GM19397 (cell line): ENCODE results near the gene CUZD1.
"Not testable (repeated sequence)": the region's sequence is repeated elsewhere in the genome, so short reads cannot be mapped to it uniquely, and the experiment has no call there.

Source experiments
- ATAC-seq: cut with Tn5 transposase; IDR thresholded peaks from one replicate; pipeline ENCODE4 v1.9.1; 2021; ENCODE audit warnings: mild to moderate bottlenecking, moderate library complexity; ENCODE audit not compliant: unreplicated experiment

CUZD1 gene, protein sequence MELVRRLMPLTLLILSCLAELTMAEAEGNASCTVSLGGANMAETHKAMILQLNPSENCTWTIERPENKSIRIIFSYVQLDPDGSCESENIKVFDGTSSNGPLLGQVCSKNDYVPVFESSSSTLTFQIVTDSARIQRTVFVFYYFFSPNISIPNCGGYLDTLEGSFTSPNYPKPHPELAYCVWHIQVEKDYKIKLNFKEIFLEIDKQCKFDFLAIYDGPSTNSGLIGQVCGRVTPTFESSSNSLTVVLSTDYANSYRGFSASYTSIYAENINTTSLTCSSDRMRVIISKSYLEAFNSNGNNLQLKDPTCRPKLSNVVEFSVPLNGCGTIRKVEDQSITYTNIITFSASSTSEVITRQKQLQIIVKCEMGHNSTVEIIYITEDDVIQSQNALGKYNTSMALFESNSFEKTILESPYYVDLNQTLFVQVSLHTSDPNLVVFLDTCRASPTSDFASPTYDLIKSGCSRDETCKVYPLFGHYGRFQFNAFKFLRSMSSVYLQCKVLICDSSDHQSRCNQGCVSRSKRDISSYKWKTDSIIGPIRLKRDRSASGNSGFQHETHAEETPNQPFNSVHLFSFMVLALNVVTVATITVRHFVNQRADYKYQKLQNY

DNA sequence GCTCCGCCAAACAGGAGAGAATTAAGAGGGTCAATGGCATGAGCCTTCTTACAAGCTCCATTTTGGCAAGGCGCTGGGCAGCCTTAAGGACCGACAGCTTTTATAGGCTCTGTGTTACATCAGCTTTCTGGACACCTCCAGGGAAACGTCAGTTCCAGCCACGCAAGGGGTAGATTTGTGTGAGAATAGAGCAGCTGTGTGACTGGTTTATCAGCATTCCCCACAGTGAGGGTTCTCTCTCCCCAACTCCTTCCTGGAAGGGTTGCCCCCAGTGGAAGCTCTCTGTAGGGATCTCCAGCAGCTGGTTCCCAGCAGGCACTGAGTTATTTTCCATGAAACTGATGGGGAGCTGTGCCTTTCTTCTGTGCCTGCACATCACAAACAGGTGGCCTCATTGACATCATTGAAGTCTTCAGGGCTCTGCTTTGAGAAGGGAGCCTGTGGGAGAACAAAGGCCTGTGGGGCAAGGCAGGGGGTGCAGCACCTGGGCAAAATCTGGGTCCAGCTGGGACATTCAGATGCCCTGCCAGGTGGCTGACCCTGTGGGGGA, at the start of gene CUZD1:
CUZD1 (minus strand) TSS at position 75 of the 550 bp plus-strand sequence; CDS start at position 61, 14 bp downstream.
- no peak for ATAC-seq

DNA sequence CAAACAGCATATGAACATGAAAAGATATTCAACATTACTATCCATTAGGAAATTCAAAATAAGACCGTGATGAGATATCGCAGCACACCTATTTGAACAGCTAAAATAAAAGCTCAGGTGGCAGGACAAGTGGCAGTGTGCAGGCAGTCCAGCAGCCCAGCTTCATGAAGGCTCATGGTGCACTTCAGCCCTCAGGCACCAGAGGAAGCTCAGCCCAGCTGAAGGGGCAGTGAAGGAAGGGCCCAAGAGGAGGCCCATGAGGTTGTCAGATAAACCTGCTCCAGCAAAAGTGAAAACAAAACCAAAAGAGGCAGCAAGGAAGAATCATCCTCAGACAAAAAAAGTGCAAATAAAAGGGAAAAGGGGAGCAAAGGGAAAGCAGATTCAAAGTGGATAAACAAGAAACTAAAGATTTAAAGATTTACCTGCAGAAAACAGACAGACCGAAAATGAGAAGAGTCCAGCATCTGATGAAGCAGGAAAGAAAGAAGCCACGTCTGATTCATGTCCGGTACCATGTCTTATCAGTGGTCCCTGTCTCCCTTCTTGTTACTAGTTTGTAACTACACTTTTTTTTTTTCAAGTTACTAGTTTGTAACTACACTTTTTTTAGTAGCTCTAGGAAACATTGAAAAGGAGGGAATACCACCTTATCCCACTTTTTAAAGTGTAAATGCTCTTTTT, 48.7 kb upstream of the CUZD1 start:
- no peak for ATAC-seq

DNA sequence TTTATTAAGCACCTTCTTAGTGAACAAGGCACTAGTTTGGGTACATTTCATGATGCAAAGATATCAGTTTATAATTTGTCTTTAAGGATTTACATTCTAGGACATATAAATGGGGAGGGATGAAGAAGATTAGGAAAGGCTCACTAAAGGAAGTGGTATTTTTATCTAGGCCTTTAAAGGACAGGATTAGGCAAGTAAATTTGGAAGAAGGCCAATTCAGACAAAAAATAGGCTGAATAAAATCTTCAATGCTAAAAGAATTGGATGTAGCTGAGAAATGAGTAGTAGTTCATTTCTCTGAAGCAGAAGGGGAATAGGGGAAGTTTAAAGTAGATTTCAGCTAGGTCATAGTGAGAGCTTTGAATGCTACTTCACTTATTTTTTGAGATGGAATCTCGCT, 38.5 kb upstream of the CUZD1 start:
- no peak for ATAC-seq

DNA sequence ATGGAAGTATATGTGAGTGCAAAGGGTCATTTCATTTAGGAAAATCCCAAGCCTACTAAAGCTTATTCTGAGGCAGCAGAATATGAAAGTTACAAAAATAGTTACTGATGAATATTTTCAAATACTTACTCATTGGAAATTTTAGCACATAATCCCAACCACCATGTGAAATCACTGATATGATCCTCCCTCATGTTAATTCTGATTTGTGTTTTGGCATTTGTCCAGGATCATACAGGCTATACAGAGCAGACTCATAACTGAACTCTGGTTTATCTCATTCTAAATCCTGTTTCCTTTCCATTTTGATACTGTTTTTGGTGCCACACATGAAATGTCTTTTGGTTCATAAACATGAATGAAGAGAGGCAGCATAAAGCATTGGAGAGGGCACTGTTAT, 37.1 kb upstream of the CUZD1 start:
- no peak for ATAC-seq

DNA sequence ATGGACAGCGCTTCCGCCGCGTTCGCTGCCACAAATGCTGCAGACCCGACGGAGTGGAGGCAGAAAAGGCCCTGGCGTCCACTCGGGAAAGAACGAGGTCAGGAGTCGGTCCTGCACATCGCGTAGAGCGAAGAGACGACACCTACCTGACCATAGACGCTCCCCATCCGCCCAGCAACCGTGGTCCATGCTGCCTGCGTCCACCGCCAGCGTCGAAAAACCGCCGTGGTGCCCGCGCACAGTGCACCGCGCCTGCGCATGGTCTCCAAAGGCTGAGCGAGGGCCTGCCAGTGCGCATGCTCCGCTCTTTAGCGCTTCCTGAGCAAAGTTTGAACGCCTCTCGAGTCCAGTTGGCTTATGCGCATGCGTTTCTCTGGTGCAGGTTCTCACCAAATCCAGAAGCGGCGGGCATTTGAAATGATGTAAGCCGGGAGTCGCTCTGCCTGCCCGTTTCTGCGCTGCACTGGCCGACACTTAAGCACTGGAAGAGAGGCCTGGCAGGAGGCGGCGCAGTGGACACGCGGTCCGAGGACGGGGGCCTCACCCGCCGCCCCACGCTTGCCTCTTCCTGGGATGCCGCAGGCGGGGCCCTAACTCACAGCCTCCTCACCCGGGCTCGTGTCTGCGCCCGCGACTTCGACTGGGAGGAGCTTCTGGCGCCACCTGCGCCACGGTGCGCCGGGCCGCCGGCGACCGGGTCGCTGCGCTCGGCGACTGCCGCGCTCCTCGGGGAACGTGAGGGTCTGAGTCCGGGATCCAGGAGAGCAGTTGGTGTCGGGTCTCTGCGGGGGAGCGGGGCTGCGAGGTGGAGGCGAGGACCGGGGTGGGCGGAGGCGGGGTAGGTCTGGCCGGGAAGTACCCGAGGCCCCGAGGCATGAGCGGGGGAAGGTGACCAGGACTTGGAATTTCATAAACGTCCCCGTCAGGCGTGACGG, 33.9 kb upstream of the CUZD1 start, which contains the start of gene FAM24B:
FAM24B (minus strand) TSS at position 243 of the 935 bp plus-strand sequence. CDS start 29,066 bp downstream, outside the sequence.
- peak; percentile 84 for ATAC-seq

DNA sequence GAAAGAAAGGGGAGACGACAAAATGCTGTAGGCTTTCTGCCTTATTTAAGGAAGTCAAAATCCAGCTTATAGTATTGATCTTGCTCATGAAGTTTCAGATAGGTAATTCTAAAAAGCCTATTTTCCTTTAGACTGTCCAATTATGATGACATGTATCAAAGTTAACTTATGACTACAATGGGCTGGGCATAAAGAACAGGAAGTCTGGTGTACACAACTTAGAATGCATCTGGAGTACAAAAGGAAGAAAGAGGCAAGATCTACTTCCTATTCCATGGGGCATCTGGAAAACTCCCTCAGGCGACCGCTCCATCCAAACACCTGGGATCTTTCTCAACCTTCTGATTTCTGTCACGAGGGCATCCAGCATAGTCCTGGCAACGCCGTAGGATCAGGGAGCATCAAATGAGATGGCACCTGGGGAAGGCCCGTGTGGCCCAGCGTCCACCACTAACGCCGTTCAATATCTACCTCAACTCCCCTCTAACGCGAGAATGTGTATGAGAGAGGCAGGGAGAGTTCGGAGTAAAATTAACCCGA, 33.2 kb upstream of the CUZD1 start:
- ATAC-seq = peak; percentile 6

DNA sequence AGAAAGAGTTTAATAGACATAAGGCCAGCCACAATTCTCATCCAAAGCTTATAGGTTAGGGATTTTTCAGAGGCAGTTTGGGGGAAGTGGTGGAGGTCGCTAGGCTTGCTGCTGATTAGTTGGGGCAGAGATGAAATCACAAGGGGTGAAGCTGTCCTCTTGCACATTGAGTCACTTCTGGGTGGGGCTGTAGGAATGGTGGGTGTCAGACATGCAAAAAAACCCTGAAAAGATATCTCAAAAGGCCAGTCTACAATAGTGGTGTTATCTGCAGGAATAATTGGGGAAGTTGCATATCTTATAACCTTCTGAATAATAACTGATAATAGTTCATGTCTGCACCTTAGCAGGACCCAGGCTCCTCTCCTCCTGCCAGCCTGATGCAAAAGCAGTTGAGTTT, 31.6 kb upstream of the CUZD1 start:
- ATAC-seq = no peak

DNA sequence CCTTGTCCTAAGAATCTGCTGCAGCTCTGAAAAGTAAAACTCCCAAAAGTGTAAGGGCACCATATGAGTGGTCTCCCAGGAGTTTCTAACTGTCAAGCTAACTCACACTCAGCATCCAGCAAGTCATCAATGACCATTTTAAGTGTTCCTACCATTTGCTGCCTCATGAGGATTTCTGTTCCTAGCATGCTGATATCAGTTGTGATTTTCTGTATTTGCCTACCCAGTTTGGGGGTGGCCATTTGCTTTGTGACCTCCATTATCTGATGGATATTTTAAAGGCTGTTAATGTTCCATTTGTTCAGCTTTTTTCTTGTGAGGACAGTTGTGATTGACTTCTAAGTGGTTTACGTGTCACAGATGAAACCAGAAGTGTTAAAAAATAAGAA, 30.8 kb upstream of the CUZD1 start:
- ATAC-seq = no peak

DNA sequence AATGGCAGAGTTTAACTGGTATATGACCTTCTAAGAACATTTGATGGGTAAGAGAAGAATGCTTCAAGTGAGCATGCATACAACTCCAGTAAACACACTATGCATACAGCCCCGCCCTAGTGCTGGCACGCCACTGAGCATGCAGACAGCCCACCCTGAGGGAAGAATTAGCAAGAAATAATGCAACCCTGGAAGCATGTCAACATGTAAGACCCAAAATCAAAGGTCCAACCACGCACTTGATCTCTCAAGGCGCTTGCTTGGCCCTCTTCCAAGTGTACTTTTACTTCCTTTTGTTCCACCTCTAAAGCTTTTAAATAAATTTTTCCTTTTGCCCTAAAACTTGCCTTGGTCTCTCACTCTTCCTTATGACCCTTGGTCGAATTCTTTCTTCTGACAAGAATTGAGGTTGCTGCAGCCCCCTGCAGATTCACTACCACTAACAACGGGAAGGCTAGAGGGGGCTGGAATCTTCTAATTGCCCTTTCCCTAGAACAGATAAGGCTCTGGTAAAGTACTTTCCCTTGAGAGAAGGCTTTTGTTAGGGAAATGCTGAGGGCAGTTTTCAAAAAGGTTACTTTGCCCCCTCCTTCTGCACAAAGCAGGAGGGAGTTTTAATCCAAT, 30.3 kb upstream of the CUZD1 start:
- no peak for ATAC-seq

DNA sequence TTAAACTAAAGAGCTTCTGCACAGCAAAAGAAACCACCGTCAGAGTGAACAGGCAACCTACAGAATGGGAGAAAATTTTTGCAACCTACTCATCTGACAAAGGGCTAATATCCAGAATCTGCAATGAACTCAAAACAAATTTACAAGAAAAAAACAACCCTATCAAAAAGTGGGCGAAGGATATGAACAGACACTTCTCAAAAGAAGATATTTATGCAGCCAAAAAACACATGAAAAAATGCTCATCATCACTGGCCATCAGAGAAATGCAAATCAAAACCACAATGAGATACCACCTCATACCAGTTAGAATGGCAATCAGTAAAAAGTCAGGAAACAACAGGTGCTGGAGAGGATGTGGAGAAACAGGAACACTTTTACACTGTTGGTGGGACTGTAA, 26.3 kb upstream of the CUZD1 start:
- ATAC-seq = not testable (repeated sequence)

DNA sequence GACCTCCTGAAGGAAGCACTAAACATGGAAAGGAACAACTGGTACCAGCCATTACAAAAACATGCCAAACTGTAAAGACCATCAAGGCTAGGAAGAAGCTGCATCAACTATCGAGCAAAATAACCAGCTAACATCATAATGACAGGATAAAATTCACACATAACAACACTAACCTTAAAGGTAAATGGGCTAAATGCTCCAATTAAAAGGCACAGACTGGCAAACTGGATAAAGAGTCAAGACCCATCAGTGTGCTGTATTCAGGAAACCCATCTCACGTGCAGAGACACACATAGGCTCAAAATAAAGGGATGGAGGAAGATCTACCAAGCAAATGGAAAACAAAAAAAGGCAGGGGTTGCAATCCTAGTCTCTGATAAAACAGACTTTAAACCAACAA, 23.1 kb upstream of the CUZD1 start:
- not testable (repeated sequence) for ATAC-seq

DNA sequence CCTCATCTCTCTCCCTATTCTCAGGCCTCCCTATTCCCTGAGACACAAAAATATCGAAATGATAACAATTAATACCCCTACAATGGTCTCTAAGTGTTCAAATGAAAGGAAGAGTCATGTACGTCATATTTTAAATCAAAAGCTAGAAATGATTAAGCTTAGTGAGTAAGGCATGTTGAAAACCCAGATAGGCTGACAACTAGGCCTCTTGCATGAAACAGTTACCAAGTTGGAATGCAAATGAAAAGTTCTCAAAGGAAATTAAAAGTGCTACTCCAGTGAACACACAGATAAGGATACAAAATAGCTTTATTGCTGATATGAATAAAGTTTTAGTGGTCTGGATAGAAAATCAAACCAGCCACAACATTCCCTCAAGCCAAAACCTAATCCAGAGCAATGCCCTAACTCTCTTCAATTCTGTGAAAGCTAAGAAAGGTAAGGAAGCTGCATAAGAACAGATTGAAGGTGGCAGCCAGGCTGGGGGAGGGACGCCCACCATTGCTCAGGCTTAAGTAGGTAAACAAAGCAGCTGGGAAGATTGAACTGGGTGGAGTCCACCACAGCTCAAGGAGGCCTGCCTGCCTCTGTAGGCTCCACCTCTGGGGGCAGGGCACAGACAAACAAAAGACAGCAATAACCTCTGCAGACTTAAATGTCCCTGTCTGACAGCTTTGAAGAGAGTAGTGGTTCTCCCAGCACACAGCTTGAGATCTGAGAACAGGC, 21.3 kb upstream of the CUZD1 start:
- not testable (repeated sequence) for ATAC-seq

DNA sequence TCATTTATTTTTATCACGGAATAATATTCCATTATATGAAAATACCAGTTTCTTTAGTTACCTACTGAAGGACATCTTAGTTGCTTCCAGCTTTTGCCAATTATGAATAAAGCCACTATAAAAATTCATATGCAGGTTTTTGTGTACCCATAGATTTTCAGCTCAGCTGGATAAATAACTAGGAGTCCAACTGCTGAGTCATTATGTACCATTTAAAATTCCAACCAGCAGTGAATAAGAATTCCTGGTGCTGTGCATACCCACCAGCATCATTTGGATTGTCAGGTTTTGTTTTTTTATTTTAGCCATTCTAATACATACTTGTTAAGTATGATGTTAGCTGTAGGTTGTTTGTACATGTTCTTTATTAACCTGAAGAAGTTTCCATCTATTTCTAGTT, 19.2 kb upstream of the CUZD1 start:
- ATAC-seq = no peak

DNA sequence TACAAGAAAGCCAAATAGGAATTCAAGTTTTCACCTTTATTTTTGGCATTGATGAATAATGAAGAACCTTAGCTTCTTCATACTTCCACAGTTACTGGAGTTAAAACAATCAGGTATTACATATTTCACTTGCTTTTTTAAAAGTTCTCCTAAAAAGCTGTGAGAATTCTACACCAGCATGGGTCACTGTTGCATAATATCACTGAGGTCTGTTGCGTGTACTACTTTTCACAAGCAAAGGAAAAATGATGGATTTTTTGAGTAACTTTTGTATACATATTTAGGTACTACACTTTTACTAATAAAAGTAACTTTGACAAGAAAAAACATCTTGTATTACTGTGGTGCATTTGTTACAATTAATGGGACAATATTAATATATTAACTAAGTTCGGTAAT, 18.5 kb upstream of the CUZD1 start:
- no peak for ATAC-seq

DNA sequence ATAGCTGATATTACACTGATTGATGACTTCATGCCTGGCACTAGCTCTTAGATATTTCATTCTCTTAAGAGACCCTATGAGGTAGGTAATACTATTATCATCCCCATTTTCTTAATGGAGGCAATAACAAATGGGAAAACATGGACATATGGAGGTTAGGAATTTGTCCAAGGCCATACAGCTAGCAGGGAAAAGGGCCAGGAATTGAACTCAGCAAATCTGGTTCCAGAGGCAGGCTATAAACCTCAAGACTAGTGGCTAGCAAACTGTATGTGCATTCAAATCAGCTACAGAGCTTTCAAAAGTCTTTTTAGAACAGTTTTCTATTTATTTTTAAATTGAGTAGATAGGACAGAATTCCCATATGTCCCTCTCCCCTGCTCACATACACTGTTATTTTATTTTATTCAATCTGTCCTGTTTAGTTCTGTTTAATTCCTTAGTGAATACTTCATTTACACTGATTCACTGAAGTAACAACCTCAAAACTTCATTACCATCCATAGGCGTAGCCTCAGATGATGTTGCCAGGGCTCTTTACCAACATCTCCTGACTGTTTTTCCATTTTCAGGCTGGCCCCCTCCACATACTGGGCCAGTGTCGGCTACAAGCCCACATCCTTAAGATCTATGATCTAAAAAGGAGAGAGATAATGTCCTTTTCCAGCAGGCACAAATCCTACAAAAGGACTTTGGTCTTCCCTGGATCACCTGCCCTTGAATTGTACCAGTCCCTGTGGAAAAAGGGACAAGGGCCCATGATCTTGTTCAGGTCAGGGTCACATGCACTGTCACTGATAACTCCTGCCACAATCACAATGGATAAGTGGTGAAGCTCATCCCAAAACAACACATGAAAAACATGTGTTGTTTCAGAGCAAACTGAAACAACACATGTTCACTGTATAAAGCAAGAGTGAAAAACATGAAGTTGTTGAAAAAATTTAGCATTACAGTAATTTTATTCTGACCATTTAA, 17.8 kb upstream of the CUZD1 start:
- no peak for ATAC-seq

DNA sequence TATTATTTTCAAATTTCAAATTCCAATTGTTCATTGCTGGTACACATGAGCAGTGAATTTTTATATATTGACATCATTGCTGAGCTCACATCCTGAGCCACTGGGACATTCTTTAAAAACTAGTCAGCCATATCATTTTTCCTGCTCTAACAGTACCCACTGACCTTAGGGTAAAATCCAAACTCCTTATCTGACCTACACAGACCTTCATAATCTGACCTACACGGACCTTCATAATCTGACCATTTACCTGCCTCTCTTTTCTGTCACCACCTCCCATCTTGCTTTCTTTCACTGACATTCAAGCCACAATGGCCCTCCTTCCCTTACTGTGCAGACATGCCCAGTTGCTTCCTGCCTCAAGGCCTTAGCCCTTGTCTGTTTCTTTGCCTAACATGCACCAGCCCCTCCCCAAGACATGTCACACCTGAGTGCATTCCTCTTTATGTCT, 16.1 kb upstream of the CUZD1 start:
- ATAC-seq = no peak

DNA sequence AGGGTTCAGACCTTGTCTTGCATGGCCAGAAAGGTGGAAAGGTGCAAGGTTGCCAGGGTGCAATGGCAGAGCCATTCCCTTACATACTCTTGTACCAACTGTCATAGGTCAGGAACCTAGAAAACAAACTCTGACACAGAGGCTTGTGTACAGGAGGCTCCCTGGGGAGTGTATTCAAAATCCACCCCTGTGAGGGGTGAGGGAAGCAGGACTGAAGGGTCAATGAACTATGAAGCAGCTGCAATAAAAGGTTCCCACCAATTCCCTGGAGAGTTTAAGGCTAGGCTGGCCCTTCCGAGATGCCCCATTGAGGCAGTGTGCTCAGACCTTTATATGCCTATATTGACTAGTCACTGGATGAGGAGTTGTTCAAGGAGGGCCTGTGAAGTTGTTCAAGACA, 13.9 kb upstream of the CUZD1 start:
- no peak for ATAC-seq

DNA sequence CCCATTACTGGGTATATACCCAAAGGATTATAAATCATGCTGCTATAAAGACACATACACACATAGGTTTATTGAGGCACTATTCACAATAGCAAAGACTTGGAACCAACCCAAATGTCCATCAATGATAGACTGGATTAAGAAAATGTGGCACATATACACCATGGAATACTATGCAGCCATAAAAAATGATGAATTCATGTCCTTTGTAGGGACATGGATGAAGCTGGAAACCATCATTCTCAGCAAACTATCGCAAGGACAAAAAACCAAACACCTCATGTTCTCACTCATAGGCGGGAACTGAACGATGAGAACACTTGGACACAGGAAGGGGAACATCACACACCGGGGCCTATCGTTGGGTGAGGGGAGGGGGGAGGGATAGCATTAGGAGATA, 12.4 kb upstream of the CUZD1 start:
- not testable (repeated sequence) for ATAC-seq
